Ovary (tissue), 9 donors: Measurements from ENCODE around the gene MAD1L1. TPM values are rescaled to one million over a fixed set of nuclear protein-coding genes. Genes with fewer than 3 reads are reported as not detected.

ENCODE experiments used
- DNase-seq, 5 donors: peaks; one replicate each; pipeline ENCODE4 v3.0.0-alpha.2; 2019 to 2020
- H3K27ac ChIP-seq, 2 donors: fragments of 200-600 bp; one replicate each; pipeline versions ENCODE4 v1.5.1 to v1.8.0; 2019 to 2022
- H3K27me3 ChIP-seq: fragments of 200-600 bp; one replicate; pipeline ENCODE4 v1.8.0; 2022
- H3K36me3 ChIP-seq: fragments of 200-600 bp; sonication (generic); one replicate; pipeline ENCODE4 v1.5.1; 2019
- H3K4me1 ChIP-seq: one replicate; pipeline ENCODE4 v1.8.1; 2013; ENCODE audit warnings: mild to moderate bottlenecking, moderate library complexity; ENCODE audit not compliant: insufficient read depth
- H3K4me3 ChIP-seq: fragments of 200-600 bp; sonication (generic); one replicate; pipeline ENCODE4 v1.5.1; 2017
- H3K9me3 ChIP-seq, 2 donors: fragments of 200-600 bp in 1 of 2; sonication (generic) in 1 of 2; one replicate each; pipeline versions ENCODE4 v1.5.1 to v1.8.1; 2013 to 2019; ENCODE audit warnings: mild to moderate bottlenecking in 1 of 2, moderate library complexity in 1 of 2
- CTCF ChIP-seq, 3 donors: fragments of 450-650 bp in 2 of 3; fragments of 200-600 bp in 1 of 3; IDR thresholded peaks; one replicate each; pipeline versions ENCODE4 v1.5.1 to v1.8.0; 2016 to 2022; ENCODE audit warnings: antibody characterized with exemption in 3 of 3, mild to moderate bottlenecking in 1 of 3
- EP300 ChIP-seq: sonication (generic); formaldehyde crosslinking; IDR thresholded peaks from one replicate; pipeline ENCODE4 v1.6.1; 2017; ENCODE audit warnings: antibody characterized with exemption
- POLR2A ChIP-seq: fragments of 450-650 bp; IDR thresholded peaks from one replicate; pipeline ENCODE4 v1.6.1; 2017; ENCODE audit warnings: antibody characterized with exemption, mild to moderate bottlenecking, moderate library complexity
- WGBS, 3 donors: extraction: QIAGEN DNeasy Blood & Tissue Kit in 1 of 3; methylation state at CpG; one replicate each; pipeline versions ENCODE4 v1.1.5 to v1.1.7; 2013 to 2017; 5-methylcytosine and 5-hydroxymethylcytosine counted together
- intact Hi-C, 4 donors: fragments of 100-400 bp; cut with DNase I; formaldehyde crosslinking; loops; one replicate each; pipeline versions ENCODE4 v1.11.0 to v1.15.1; 2022 to 2023
- polyA plus RNA-seq, 2 donors: library from polyadenylated mRNA; stranded (reverse); fragments of 200-250 nt in 1 of 2; fragments of 350-450 nt in 1 of 2; fragmentation: Illumina TruSeq in 1 of 2; extraction: RNeasy Lipid Tissue Mini Kit (QIAGEN cat#74804) in 1 of 2; gene quantifications; one replicate each; pipeline ENCODE4 v1.2.3, GENCODE V29; 2013 to 2014
- total RNA-seq, 7 donors: library from RNA; depleted of rRNA in 2 of 7; stranded (reverse); fragments of >200 nt in 2 of 7; fragmentation: NEBNext Ultra II Directional in 3 of 7; extraction: Animal tissue kit (Norgen Biotek cat#: 25700) in 3 of 7; gene quantifications; one replicate each; pipeline versions ENCODE4 v1.1.0 to v1.2.4, GENCODE V29; 2016 to 2023
- donor health status: DM: no; HTN: no; CAD: no; lungs with moderate emphysema.
- donor health status: DM: no; HTN: no; CAD: no.
- donor health status: Bipolar disorder and iron deficiency.
- donor health status: DM: yes; HTN: yes; CAD: no.
- donor health status: DM: no; HTN: no; CAD: no.
- donor health status: DM: yes; HTN: yes; CAD: no.

MAD1L1 gene
- total and polyA plus RNA-seq, 9 donors = 5.9 to 36.6 (median 22.8) TPM

- Histone ChIP-seq H3K9me3 (no peaks in the 10 kb centered on the region), H3K4me1 (peaks cover 10% of the 10 kb centered on the region), H3K4me3 (no peak overlapping the region), H3K36me3 (no peaks in the 10 kb centered on the region), H3K27ac (no peak overlapping the region), H3K27me3 (no peaks in the 10 kb centered on the region)
- 92 to 97% (median 96%) methylated on average over 19 to 21 of the region's 21 CpGs for whole genome bisulfite sequencing, 3 donors
- no peak for DNase-seq
- intact Hi-C loops = no loop called here
- no peak for TF ChIP-seq EP300
- TF ChIP-seq POLR2A = no peak
- TF ChIP-seq CTCF (IDR thresholded peaks at IDR 0.05) = no peak
Observed at GRCh38 chr7:1935176-1936005, 297.4 kb downstream of the MAD1L1 start.

- Histone ChIP-seq H3K4me3 (no peak overlapping the region), H3K36me3 (no peaks in the 10 kb centered on the region), H3K9me3 (no peaks in the 10 kb centered on the region), H3K27ac (no peak overlapping the region), H3K4me1 (peaks cover 5% of the 10 kb centered on the region), H3K27me3 (no peaks in the 10 kb centered on the region)
- DNase-seq = no peak
- intact Hi-C loops = no loop called here
- TF ChIP-seq EP300 (no peak), CTCF (IDR thresholded peaks at IDR 0.05) (no peak), POLR2A (no peak)
- 92 to 98% (median 97%) methylated on average over 22 of the region's 22 CpGs for WGBS, 3 donors
Observed at GRCh38 chr7:1934756-1935155, 298.0 kb downstream of the MAD1L1 start.

- no peak for TF ChIP-seq CTCF (IDR thresholded peaks at IDR 0.05)
- no peak for TF ChIP-seq POLR2A
- no peak for TF ChIP-seq EP300
- intact Hi-C loops = no loop called here
- Histone ChIP-seq H3K36me3 (no peaks in the 10 kb centered on the region), H3K27me3 (no peaks in the 10 kb centered on the region), H3K4me3 (no peak overlapping the region), H3K9me3 (no peaks in the 10 kb centered on the region), H3K4me1 (peaks cover 5% of the 10 kb centered on the region), H3K27ac (no peak overlapping the region)
- 93 to 96% (median 95%) methylated on average over 20 of the region's 20 CpGs for WGBS, 3 donors
- DNase-seq = no peak
Observed at GRCh38 chr7:1934017-1934416, 298.7 kb downstream of the MAD1L1 start.

- Histone ChIP-seq H3K36me3 (no peaks in the 10 kb centered on the region), H3K4me1 (peaks cover 5% of the 10 kb centered on the region), H3K27ac (peak overlapping the region in 1 of 2 donors; percentile 30), H3K9me3 (no peaks in the 10 kb centered on the region), H3K27me3 (no peaks in the 10 kb centered on the region), H3K4me3 (no peak overlapping the region)
- 45 to 70% (median 54%) methylated on average over 27 of the region's 27 CpGs for WGBS, 3 donors
- intact Hi-C loops = no loop called here
- no peak for DNase-seq
- no peak for TF ChIP-seq EP300
- TF ChIP-seq POLR2A = no peak
- TF ChIP-seq CTCF (IDR thresholded peaks at IDR 0.05) = no peak
Observed at GRCh38 chr7:1933066-1933750, 299.5 kb downstream of the MAD1L1 start.
